Stomach (tissue), 9 donors: Measurements from ENCODE around the gene CPNE6. TPM values are rescaled to one million over a fixed set of nuclear protein-coding genes. Genes with fewer than 3 reads are reported as not detected.

Experiments
- DNase-seq, 2 donors: peaks; one replicate each; pipeline versions ENCODE4 v3.0.0 to v3.0.0-alpha.2; 2013 to 2019
- H3K27ac ChIP-seq, 5 donors: fragments of 200-600 bp in 4 of 5; sonication (generic) in 4 of 5; one replicate each; pipeline ENCODE4 v1.5.1; 2013 to 2019; ENCODE audit warnings: mild to moderate bottlenecking in 1 of 5, moderate library complexity in 1 of 5
- H3K27me3 ChIP-seq, 3 donors: fragments of 200-600 bp; sonication (generic); one replicate each; pipeline ENCODE4 v1.5.1; 2017 to 2019; ENCODE audit warnings: mixed run types in 1 of 3
- H3K36me3 ChIP-seq, 4 donors: fragments of 200-600 bp; sonication (generic); 1 replicate in 3 of 4; 2 replicates in 1 of 4; pipeline ENCODE4 v1.5.1; 2016 to 2019
- H3K4me1 ChIP-seq, 4 donors: fragments of 200-600 bp; sonication (generic); one replicate each; pipeline ENCODE4 v1.5.1; 2016 to 2019
- H3K4me3 ChIP-seq, 4 donors: fragments of 200-600 bp; sonication (generic) in 3 of 4; one replicate each; pipeline ENCODE4 v1.5.1; 2016 to 2019; ENCODE audit warnings: mild to moderate bottlenecking in 1 of 4
- H3K9me3 ChIP-seq, 4 donors: fragments of 200-600 bp; sonication (generic); one replicate each; pipeline ENCODE4 v1.5.1; 2016 to 2019
- CTCF ChIP-seq, 7 experiments: fragments of 450-650 bp in 4 of 7; fragments of 200-600 bp in 3 of 7; sonication (generic) in 3 of 7; IDR thresholded peaks; one replicate each; pipeline ENCODE4 v1.5.1; 2016 to 2019; ENCODE audit warnings: antibody characterized with exemption in 7 of 7, control low read depth in 2 of 7, mild to moderate bottlenecking in 1 of 7
- EP300 ChIP-seq: sonication (generic); formaldehyde crosslinking; IDR thresholded peaks from one replicate; pipeline ENCODE4 v1.6.1; 2017; ENCODE audit warnings: antibody characterized with exemption
- POLR2A ChIP-seq, 4 donors: fragments of 450-650 bp; IDR thresholded peaks; one replicate each; pipeline ENCODE4 v1.6.1; 2016; ENCODE audit warnings: antibody characterized with exemption in 4 of 4, control low read depth in 2 of 4, mild to moderate bottlenecking in 1 of 4, moderate library complexity in 1 of 4
- POLR2AphosphoS5 ChIP-seq, 3 donors: sonication (generic); formaldehyde crosslinking; IDR thresholded peaks; one replicate each; pipeline ENCODE4 v1.6.1; 2016; ENCODE audit warnings: antibody characterized with exemption in 3 of 3
- WGBS, 5 donors: extraction: QIAGEN DNeasy Blood & Tissue Kit in 3 of 5; methylation state at CpG; one replicate each; pipeline versions ENCODE4 v1.1.5 to v1.1.7; 2013 to 2018; 5-methylcytosine and 5-hydroxymethylcytosine counted together
- intact Hi-C: fragments of 100-400 bp; cut with DNase I; formaldehyde crosslinking; loops from one replicate; pipeline ENCODE4 v1.15.1; 2023; ENCODE audit warnings: low total_unique reads
- polyA plus RNA-seq, 3 donors: library from polyadenylated mRNA; stranded (reverse); fragments of 200-250 nt; gene quantifications; one replicate each; pipeline ENCODE4 v1.2.3, GENCODE V29; 2013
- total RNA-seq, 5 donors: library from RNA; depleted of rRNA; stranded (reverse); fragments of >200 nt; gene quantifications; one replicate each; pipeline versions ENCODE4 v1.1.0 to v1.2.3, GENCODE V29; 2014 to 2016
- donor health status: healthy with polysubstance abuse.
- donor health status: Bipolar disorder and iron deficiency.
- donor health status: healthy.

Gene CPNE6
- total and polyA plus RNA-seq, 8 donors, result 0.12 to 0.25 TPM; not detected in 6

DNA sequence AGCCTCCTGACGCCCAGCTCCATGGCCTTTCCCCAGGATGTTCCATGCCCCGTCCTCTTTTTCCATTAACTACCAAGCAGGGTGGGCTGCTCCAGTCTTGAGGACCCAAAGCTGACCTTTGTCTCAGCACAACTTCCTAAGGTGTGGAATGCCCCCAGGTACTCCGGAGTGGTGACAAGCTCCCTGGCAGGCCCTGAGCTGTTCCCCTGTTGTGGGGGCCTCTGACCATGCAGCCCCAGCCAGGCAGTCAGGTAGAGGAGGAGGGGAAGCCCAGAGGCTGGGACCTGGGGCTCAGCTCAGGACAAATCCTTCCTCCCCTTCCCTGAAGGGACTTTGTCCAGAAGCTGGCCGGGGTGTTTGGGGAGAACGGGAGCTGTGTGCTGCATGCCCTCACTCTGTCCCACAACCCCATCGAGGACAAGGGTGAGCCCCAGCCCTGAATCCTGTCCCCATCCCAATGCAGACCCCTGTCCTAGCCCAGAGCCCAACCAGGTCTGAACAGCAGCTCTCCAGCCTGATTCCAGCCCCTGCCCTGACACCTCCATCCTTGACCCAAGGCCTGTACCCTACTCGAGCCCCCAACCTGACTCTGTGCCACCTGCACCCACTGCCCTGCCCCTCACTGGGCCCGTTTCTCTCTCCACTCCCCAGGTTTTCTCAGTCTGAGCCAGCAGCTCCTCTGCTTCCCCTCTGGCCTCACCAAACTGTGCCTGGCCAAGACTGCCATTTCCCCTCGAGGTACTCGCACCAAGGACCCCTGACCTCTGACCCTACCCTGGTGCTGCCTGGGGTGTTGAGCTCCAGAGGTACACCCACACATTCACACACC is 15.2 kb upstream of the CPNE6 start:
- Histone ChIP-seq H3K27ac (no peak overlapping the region), H3K4me1 (peaks cover 14 to 24% (median 16%) of the 10 kb centered on the region in 4 donors), H3K36me3 (no peaks in the 10 kb centered on the region), H3K27me3 (peaks cover 0 to 53% (median 6%) of the 10 kb centered on the region in 3 donors), H3K4me3 (no peak overlapping the region), H3K9me3 (no peaks in the 10 kb centered on the region)
- intact Hi-C loops, result loop anchor here (10.0 kb wide), 1 partner anchor 49 kb away; no protein-coding TSS in a partner anchor
- 76 to 84% (median 82%) methylated on average over 10 of the region's 10 CpGs for WGBS, 5 donors
- TF ChIP-seq EP300 (no peak), POLR2AphosphoS5 (IDR thresholded peaks at IDR 0.05) (no peak), CTCF (IDR thresholded peaks at IDR 0.05) (no peak), POLR2A (IDR thresholded peaks at IDR 0.05) (no peak)
- DNase-seq, result no peak

DNA sequence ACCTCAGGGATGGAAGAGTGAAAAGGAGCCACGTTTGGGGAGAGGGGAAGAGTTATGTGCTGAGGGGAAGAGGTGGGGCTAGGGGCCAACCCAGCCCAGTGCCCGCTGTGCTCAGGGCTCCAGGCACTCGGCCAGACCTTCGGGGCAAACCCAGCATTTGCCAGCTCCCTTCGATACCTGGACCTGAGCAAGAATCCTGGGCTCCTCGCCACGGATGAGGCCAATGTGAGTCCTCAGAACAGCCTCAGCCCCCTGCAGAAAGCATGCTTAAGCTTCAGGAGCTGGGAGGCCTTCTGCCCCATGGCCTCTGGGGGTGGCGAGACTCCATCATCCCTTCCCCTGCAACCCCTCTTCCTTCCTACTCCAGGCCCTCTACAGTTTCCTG is 14.6 kb upstream of the CPNE6 start:
- Histone ChIP-seq H3K36me3 (no peaks in the 10 kb centered on the region), H3K4me1 (peaks cover 10 to 19% (median 10%) of the 10 kb centered on the region in 4 donors), H3K27me3 (peaks cover 0 to 53% (median 6%) of the 10 kb centered on the region in 3 donors), H3K4me3 (no peak overlapping the region), H3K9me3 (no peaks in the 10 kb centered on the region), H3K27ac (no peak overlapping the region)
- intact Hi-C loops, result loop anchor here (10.0 kb wide), 1 partner anchor 48 kb away; no protein-coding TSS in a partner anchor
- 49 to 65% (median 54%) methylated on average over 7 to 8 of the region's 8 CpGs for WGBS, 5 donors
- no peak for TF ChIP-seq EP300
- TF ChIP-seq CTCF (IDR thresholded peaks at IDR 0.05), result no peak
- TF ChIP-seq POLR2A (IDR thresholded peaks at IDR 0.05), result no peak
- no peak for TF ChIP-seq POLR2AphosphoS5 (IDR thresholded peaks at IDR 0.05)
- DNase-seq, result no peak

GRCh38 chr14:24057271-24057670 is 14.1 kb upstream of the CPNE6 start:
- no peak overlapping the region for H3K27ac ChIP-seq
- no peaks in the 10 kb centered on the region for H3K36me3 ChIP-seq
- no peaks in the 10 kb centered on the region for H3K9me3 ChIP-seq
- intact Hi-C loops, result loop anchor here (10.0 kb wide), 1 partner anchor 48 kb away; no protein-coding TSS in a partner anchor
- no peak for DNase-seq
- no peak overlapping the region for H3K4me3 ChIP-seq
- TF ChIP-seq POLR2AphosphoS5 (IDR thresholded peaks at IDR 0.05), result no peak
- TF ChIP-seq EP300, result no peak
- no peak for TF ChIP-seq POLR2A (IDR thresholded peaks at IDR 0.05)
- TF ChIP-seq CTCF (IDR thresholded peaks at IDR 0.05), result no peak
- peaks cover 0 to 52% (median 6%) of the 10 kb centered on the region in 3 donors for H3K27me3 ChIP-seq
- 76 to 100% (median 92%) methylated on average over 1 to 2 of the region's 2 CpGs for WGBS, 5 donors
- peaks cover 5 to 15% (median 5%) of the 10 kb centered on the region in 4 donors for H3K4me1 ChIP-seq

GRCh38 chr14:24057867-24058259 is 13.5 kb upstream of the CPNE6 start:
- Histone ChIP-seq H3K27me3 (peaks cover 0 to 46% (median 6%) of the 10 kb centered on the region in 3 donors), H3K9me3 (no peaks in the 10 kb centered on the region), H3K27ac (no peak overlapping the region), H3K4me1 (peaks cover 0 to 9% (median 0%) of the 10 kb centered on the region in 4 donors), H3K4me3 (no peak overlapping the region), H3K36me3 (no peaks in the 10 kb centered on the region)
- no peak for DNase-seq
- intact Hi-C loops, result loop anchor here (10.0 kb wide), 1 partner anchor 47 kb away; no protein-coding TSS in a partner anchor
- TF ChIP-seq EP300 (no peak), CTCF (IDR thresholded peaks at IDR 0.05) (no peak), POLR2A (IDR thresholded peaks at IDR 0.05) (no peak), POLR2AphosphoS5 (IDR thresholded peaks at IDR 0.05) (no peak)
- 48 to 69% (median 61%) methylated on average over 10 to 14 of the region's 14 CpGs for WGBS, 5 donors
